ENCODE results near the gene LIFR. TPM values are rescaled to one million over a fixed set of nuclear protein-coding genes. Genes with fewer than 3 reads are reported as not detected.

Gene LIFR
- total and polyA plus RNA-seq, 2 donors (not counting 3 experiments of a cell fraction or from before 2014, with no cell fraction given) = 4.1 to 36.4 TPM

DNA sequence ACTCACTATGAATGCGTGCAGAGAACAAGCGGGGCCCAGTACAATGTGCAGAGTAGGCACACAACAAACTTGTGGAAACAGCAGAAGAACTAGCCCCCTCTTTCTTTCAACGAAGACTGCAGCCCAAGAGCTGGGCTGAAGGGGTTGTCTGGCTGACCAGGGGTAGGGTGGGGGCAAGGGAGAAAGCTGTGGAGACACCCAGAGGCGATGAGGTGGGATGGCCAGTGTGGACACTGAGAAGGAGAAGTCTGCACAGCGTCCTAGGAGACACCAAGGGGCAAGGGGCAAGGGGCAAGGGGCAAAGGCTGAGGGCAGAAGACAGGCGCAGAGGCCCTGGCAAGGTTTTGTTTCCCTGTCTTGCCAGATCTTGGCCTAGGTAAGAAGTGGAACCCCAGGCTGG lies 62.3 kb downstream of the LIFR start:
- H3K9me1 ChIP-seq (replicated peaks; ENCODE audit: control insufficient read depth, extremely low read depth, insufficient read depth, low read length) = no peaks in the 10 kb centered on the region
- H3K9ac ChIP-seq (replicated peaks; ENCODE audit: extremely low read depth, insufficient read depth, low read length) = no peak overlapping the region
- DNase-seq (ENCODE audit: low read depth, low spot score) (no peak), FAIRE-seq (no peak)
- dilution Hi-C loops (cut with MboI; ENCODE audit: extremely low pct_ligation_motif_present, low sequenced_read_pairs) (no loop called here), intact Hi-C loops (cut with micrococcal nuclease) (no loop called here)
- no peak overlapping the region for H3K27ac ChIP-seq (ENCODE audit: insufficient read depth, low read depth, low read length)
- H4K20me1 ChIP-seq (replicated peaks; ENCODE audit: control insufficient read depth, extremely low read depth, insufficient read depth, low read length) = no peaks in the 10 kb centered on the region
- H3K4me2 ChIP-seq (ENCODE audit: insufficient read depth, low read length) = no peak overlapping the region
- TF ChIP-seq MYC (IDR thresholded peaks at IDR 0.05; ENCODE audit: low read depth, low read length) (no peak), EZH2 (IDR thresholded peaks at IDR 0.05; ENCODE audit: borderline replicate concordance, low read depth, low read length, severe bottlenecking) (no peak), JUN (IDR thresholded peaks at IDR 0.05; ENCODE audit: borderline replicate concordance, insufficient read depth, insufficient read length, low read depth) (no peak), POLR2AphosphoS5 (IDR thresholded peaks at IDR 0.05; ENCODE audit: insufficient read depth, low read depth, low read length) (no peak), FOS (IDR thresholded peaks at IDR 0.05; ENCODE audit: borderline replicate concordance, insufficient read depth, low read length) (no peak), POLR2A (IDR thresholded peaks at IDR 0.05; ENCODE audit: low read depth, low read length) (no peak), GATA2 (IDR thresholded peaks at IDR 0.05; ENCODE audit: insufficient read depth, insufficient read length, low read depth, low read length) (no peak)
- TF ChIP-seq, protein P1, sequence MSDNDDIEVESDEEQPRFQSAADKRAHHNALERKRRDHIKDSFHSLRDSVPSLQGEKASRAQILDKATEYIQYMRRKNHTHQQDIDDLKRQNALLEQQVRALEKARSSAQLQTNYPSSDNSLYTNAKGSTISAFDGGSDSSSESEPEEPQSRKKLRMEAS (IDR thresholded peaks at IDR 0.05; ENCODE audit: insufficient read depth, insufficient read length) = no peak
- TF ChIP-seq, protein P2, sequence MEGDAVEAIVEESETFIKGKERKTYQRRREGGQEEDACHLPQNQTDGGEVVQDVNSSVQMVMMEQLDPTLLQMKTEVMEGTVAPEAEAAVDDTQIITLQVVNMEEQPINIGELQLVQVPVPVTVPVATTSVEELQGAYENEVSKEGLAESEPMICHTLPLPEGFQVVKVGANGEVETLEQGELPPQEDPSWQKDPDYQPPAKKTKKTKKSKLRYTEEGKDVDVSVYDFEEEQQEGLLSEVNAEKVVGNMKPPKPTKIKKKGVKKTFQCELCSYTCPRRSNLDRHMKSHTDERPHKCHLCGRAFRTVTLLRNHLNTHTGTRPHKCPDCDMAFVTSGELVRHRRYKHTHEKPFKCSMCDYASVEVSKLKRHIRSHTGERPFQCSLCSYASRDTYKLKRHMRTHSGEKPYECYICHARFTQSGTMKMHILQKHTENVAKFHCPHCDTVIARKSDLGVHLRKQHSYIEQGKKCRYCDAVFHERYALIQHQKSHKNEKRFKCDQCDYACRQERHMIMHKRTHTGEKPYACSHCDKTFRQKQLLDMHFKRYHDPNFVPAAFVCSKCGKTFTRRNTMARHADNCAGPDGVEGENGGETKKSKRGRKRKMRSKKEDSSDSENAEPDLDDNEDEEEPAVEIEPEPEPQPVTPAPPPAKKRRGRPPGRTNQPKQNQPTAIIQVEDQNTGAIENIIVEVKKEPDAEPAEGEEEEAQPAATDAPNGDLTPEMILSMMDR (IDR thresholded peaks at IDR 0.05; ENCODE audit: extremely low read depth in 1 of 2, insufficient read depth in 1 of 2, low read depth in 1 of 2, low read length in 2 of 2) = no peak
- no peak overlapping the region for H3K4me3 ChIP-seq (replicated peaks in 1 of 3; ENCODE audit: insufficient read depth in 1 of 3, low read depth in 1 of 3, low read length in 3 of 3)
- H3K9me3 ChIP-seq (replicated peaks; ENCODE audit: control insufficient read depth, insufficient read depth, low read length) = no peaks in the 10 kb centered on the region
- H3K36me3 ChIP-seq (ENCODE audit: control insufficient read depth in 2 of 2, extremely low read depth in 1 of 2, insufficient read depth in 2 of 2, low read length in 2 of 2) = no peaks in the 10 kb centered on the region
- no TSS peak for BruUV-seq (replicated peaks)
- H3K79me2 ChIP-seq (ENCODE audit: control insufficient read depth, insufficient read depth, low read length) = no peaks in the 10 kb centered on the region
- no peaks in the 10 kb centered on the region for H3K4me1 ChIP-seq (ENCODE audit: control insufficient read depth, extremely low read depth, insufficient read depth, low read length)
- CTCF ChIA-PET = interaction anchor here (2.1 kb wide), 1 partner anchor 53 kb away, joined by 10 read pairs; no protein-coding TSS in a partner anchor
- no peak overlapping the region for H2AFZ ChIP-seq (ENCODE audit: low read depth, low read length)
- POLR2A ChIA-PET = no interaction called here
- no peaks in the 10 kb centered on the region for H3K27me3 ChIP-seq (ENCODE audit: control insufficient read depth in 2 of 2, insufficient read depth in 2 of 2, low read length in 2 of 2)
